Mesothelial cell of epicardium (in vitro differentiated cells): Measurements from ENCODE around the gene SDC3. TPM values are rescaled to one million over a fixed set of nuclear protein-coding genes. Genes with fewer than 3 reads are reported as not detected.
A peak's percentile ranks its signal among the peaks of the same experiment; 100 is the strongest.

ENCODE experiments used
- DNase-seq, 2 experiments: peaks; one replicate each; pipeline ENCODE4 v3.0.0; 2021; ENCODE audit warnings: low spot score in 2 of 2; ENCODE audit not compliant: unreplicated experiment in 2 of 2
- H3K27ac Mint-ChIP-seq: 2 replicates; pipeline ENCODE4 v1.8.0; 2021; ENCODE audit warnings: mixed read lengths
- H3K27me3 Mint-ChIP-seq: 2 replicates; pipeline ENCODE4 v1.8.0; 2021; ENCODE audit warnings: low read depth, mixed read lengths
- H3K36me3 Mint-ChIP-seq: 2 replicates; pipeline ENCODE4 v1.8.0; 2021; ENCODE audit warnings: mixed read lengths
- H3K4me1 Mint-ChIP-seq: 2 replicates; pipeline ENCODE4 v1.8.0; 2021; ENCODE audit warnings: mixed read lengths
- H3K4me3 Mint-ChIP-seq: 2 replicates; pipeline ENCODE4 v1.8.0; 2021; ENCODE audit warnings: mild to moderate bottlenecking, moderate library complexity, mixed read lengths
- H3K9me3 Mint-ChIP-seq: 2 replicates; pipeline ENCODE4 v1.8.0; 2021; ENCODE audit warnings: mixed read lengths
- CTCF ChIP-seq: fragments of 200-600 bp; sonication (generic); IDR thresholded peaks from one replicate; pipeline ENCODE4 v1.5.0; 2021; ENCODE audit warnings: antibody characterized with exemption; ENCODE audit not compliant: unreplicated experiment
- total RNA-seq: library from RNA; stranded (reverse); gene quantifications from 3 replicates; pipeline ENCODE4 v1.2.1, GENCODE V29; 2021

Gene SDC3
- total RNA-seq, 1 donor from 2014 or later, result 46.7 TPM

- TF ChIP-seq CTCF, result no peak
These were observed 19.6 kb downstream of the SDC3 start for GRCh38 chr1:30888975-30889374.

GRCh38 chr1:30888391-30888790 lies 20.2 kb downstream of the SDC3 start:
- Mint-ChIP-seq H3K9me3 (no peaks in the 10 kb centered on the region), H3K36me3 (no peaks in the 10 kb centered on the region), H3K27me3 (no peaks in the 10 kb centered on the region), H3K4me3 (no peak overlapping the region), H3K27ac (peak overlapping the region; percentile 79), H3K4me1 (peaks cover 22% of the 10 kb centered on the region)
- DNase-seq, result no peak
- TF ChIP-seq CTCF, result no peak

More at GRCh38 chr1:30888975-30889374, 19.6 kb downstream of the SDC3 start:
- Mint-ChIP-seq H3K9me3 (no peaks in the 10 kb centered on the region), H3K4me3 (no peak overlapping the region), H3K4me1 (peaks cover 27% of the 10 kb centered on the region), H3K27me3 (no peaks in the 10 kb centered on the region), H3K36me3 (no peaks in the 10 kb centered on the region), H3K27ac (no peak overlapping the region)
- no peak for DNase-seq

GRCh38 chr1:30887485-30888315 lies 20.9 kb downstream of the SDC3 start:
- Mint-ChIP-seq H3K27ac (peak overlapping the region; percentile 79), H3K27me3 (no peaks in the 10 kb centered on the region), H3K9me3 (no peaks in the 10 kb centered on the region), H3K4me1 (peaks cover 20% of the 10 kb centered on the region), H3K4me3 (no peak overlapping the region), H3K36me3 (no peaks in the 10 kb centered on the region)
- no peak for TF ChIP-seq CTCF
- DNase-seq, result no peak

- Mint-ChIP-seq H3K36me3 (no peaks in the 10 kb centered on the region), H3K27ac (peak overlapping the region; percentile 72), H3K27me3 (no peaks in the 10 kb centered on the region), H3K9me3 (no peaks in the 10 kb centered on the region), H3K4me1 (peaks cover 20% of the 10 kb centered on the region), H3K4me3 (no peak overlapping the region)
- TF ChIP-seq CTCF, result no peak
- DNase-seq, result no peak
These were observed 21.7 kb downstream of the SDC3 start for GRCh38 chr1:30886710-30887428.

- no peak for TF ChIP-seq CTCF
- no peaks in the 10 kb centered on the region for H3K36me3 Mint-ChIP-seq
- H3K4me3 Mint-ChIP-seq, result no peak overlapping the region
- H3K27me3 Mint-ChIP-seq, result no peaks in the 10 kb centered on the region
- H3K27ac Mint-ChIP-seq, result peak overlapping the region; percentile 80
- peaks cover 26% of the 10 kb centered on the region for H3K4me1 Mint-ChIP-seq
- no peak for DNase-seq
- H3K9me3 Mint-ChIP-seq, result no peaks in the 10 kb centered on the region
These were observed 22.7 kb downstream of the SDC3 start for GRCh38 chr1:30885570-30886522.
